GM18867 (cell line): ENCODE measurements around the gene AOC2.
"Not testable (repeated sequence)": the region's sequence is repeated elsewhere in the genome, so short reads cannot be mapped to it uniquely, and the experiment has no call there.

Source experiments
- ATAC-seq: cut with Tn5 transposase; IDR thresholded peaks from one replicate; pipeline ENCODE4 v1.9.1; 2021; ENCODE audit warnings: mild to moderate bottlenecking, moderate library complexity; ENCODE audit not compliant: unreplicated experiment

Gene AOC2

GRCh38 chr17:42830971-42831370 is 13.4 kb upstream of the AOC2 start:
- ATAC-seq = no peak

GRCh38 chr17:42832213-42832933 is 12.0 kb upstream of the AOC2 start:
- ATAC-seq = no peak

- ATAC-seq = peak; percentile 77
Measured at GRCh38 chr17:42832934-42833766, 11.2 kb upstream of the AOC2 start, which contains the start of gene PSME3. TSS of gene PSME3 (plus strand) at chr17:42833397. CDS start at chr17:42833632, 235 bp downstream.

- ATAC-seq = peak; percentile 8
Measured at GRCh38 chr17:42833767-42834422, 10.5 kb upstream of the AOC2 start.

- no peak for ATAC-seq
Measured at GRCh38 chr17:42835732-42836131, 8.6 kb upstream of the AOC2 start.

- no peak for ATAC-seq
Measured at GRCh38 chr17:42841975-42842685, 2.2 kb upstream of the AOC2 start.

- no peak for ATAC-seq
Measured at GRCh38 chr17:42843358-42843934, 934 bp upstream of the AOC2 start.

- no peak for ATAC-seq
Measured at GRCh38 chr17:42844761-42845555, 578 bp downstream of the AOC2 start.

GRCh38 chr17:42845556-42845917 is 1.2 kb downstream of the AOC2 start:
- ATAC-seq = no peak

GRCh38 chr17:42845918-42846593 is 1.7 kb downstream of the AOC2 start:
- ATAC-seq = no peak

- ATAC-seq = no peak
Measured at GRCh38 chr17:42846594-42847280, 2.4 kb downstream of the AOC2 start.

- no peak for ATAC-seq
Measured at GRCh38 chr17:42848093-42848492, 3.7 kb downstream of the AOC2 start.

GRCh38 chr17:42849031-42849430 is 4.7 kb downstream of the AOC2 start:
- no peak for ATAC-seq

GRCh38 chr17:42849451-42850181 is 5.2 kb downstream of the AOC2 start:
- ATAC-seq = no peak

GRCh38 chr17:42850954-42851353 is 6.6 kb downstream of the AOC2 start, which contains the start of gene AOC3:
TSS of gene AOC3 (plus strand) at chr17:42851199. CDS start at chr17:42851344, 145 bp downstream.
- no peak for ATAC-seq

- ATAC-seq = not testable (repeated sequence)
Measured at GRCh38 chr17:42851371-42852240, 7.2 kb downstream of the AOC2 start.

- ATAC-seq = no peak
Measured at GRCh38 chr17:42852351-42852750, 8.0 kb downstream of the AOC2 start.
